Measurements from ENCODE around the gene CILP.

The CILP gene

DNA sequence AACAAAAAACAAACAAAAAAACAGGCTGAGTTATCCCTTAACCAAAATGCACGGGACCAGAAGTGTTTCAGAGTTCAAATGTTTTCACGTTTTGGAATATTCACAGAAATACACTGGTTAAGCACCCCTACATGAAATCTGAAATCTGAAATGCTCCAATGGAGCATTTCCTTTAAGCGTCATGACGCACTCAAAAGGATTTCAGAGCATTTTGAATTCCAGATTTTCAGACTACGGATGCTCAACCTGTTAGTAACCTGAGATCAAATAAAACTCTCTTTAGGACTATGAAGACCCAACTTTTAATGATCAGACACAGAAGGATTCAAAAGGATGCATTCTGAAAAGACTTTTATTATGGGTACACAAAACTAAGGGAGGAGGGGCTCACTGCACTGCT, 35.8 kb downstream of the CILP start:
- TF ChIP-seq GABPA (IDR thresholded peaks at IDR 0.05; ENCODE audit: low read depth) (no peak), CTCF (IDR thresholded peaks at IDR 0.05; ENCODE audit: insufficient read depth, low read length) (no peak), SPI1 (IDR thresholded peaks at IDR 0.05; ENCODE audit: borderline replicate concordance, low read depth) (no peak), POLR2AphosphoS5 (IDR thresholded peaks at IDR 0.05; ENCODE audit: low read depth) (no peak)
- TF ChIP-seq, protein P1, sequence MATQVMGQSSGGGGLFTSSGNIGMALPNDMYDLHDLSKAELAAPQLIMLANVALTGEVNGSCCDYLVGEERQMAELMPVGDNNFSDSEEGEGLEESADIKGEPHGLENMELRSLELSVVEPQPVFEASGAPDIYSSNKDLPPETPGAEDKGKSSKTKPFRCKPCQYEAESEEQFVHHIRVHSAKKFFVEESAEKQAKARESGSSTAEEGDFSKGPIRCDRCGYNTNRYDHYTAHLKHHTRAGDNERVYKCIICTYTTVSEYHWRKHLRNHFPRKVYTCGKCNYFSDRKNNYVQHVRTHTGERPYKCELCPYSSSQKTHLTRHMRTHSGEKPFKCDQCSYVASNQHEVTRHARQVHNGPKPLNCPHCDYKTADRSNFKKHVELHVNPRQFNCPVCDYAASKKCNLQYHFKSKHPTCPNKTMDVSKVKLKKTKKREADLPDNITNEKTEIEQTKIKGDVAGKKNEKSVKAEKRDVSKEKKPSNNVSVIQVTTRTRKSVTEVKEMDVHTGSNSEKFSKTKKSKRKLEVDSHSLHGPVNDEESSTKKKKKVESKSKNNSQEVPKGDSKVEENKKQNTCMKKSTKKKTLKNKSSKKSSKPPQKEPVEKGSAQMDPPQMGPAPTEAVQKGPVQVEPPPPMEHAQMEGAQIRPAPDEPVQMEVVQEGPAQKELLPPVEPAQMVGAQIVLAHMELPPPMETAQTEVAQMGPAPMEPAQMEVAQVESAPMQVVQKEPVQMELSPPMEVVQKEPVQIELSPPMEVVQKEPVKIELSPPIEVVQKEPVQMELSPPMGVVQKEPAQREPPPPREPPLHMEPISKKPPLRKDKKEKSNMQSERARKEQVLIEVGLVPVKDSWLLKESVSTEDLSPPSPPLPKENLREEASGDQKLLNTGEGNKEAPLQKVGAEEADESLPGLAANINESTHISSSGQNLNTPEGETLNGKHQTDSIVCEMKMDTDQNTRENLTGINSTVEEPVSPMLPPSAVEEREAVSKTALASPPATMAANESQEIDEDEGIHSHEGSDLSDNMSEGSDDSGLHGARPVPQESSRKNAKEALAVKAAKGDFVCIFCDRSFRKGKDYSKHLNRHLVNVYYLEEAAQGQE (IDR thresholded peaks at IDR 0.05; ENCODE audit: insufficient replicate concordance, low read depth), result no peak
- H3K27me3 ChIP-seq (ENCODE audit: insufficient read depth, poor library complexity, severe bottlenecking), result no peaks in the 10 kb centered on the region
- H3K27ac ChIP-seq (replicated peaks), result no peak overlapping the region
- DNase-seq (ENCODE audit: low read depth in 1 of 2, low spot score in 1 of 2), result no peak
- no peak overlapping the region for H3K4me3 ChIP-seq (replicated peaks; ENCODE audit: insufficient read depth, low read length)

DNA sequence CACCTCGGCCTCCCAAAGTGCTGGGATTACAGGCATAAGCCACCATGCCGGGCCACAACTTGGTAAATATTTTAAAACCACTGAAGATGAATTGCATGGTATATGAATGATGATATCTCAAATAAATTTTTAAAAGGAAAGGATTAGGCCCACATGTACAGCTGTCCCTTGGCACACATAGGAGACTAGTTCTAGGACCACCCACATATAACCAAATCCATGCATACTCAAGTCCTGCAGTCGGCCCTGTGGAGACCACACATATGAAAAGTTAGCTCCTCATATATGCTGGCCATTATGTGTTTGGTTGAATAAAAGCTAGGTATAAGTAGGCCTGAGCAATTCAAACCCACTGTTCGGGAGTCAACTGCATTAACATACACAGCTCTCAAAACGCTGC, 36.8 kb downstream of the CILP start:
- Histone ChIP-seq H3K27ac (replicated peaks) (no peak overlapping the region), H3K4me3 (replicated peaks; ENCODE audit: insufficient read depth, low read length) (no peak overlapping the region), H3K27me3 (ENCODE audit: insufficient read depth, poor library complexity, severe bottlenecking) (no peaks in the 10 kb centered on the region)
- TF ChIP-seq POLR2AphosphoS5 (IDR thresholded peaks at IDR 0.05; ENCODE audit: low read depth) (no peak), GABPA (IDR thresholded peaks at IDR 0.05; ENCODE audit: low read depth) (no peak), SPI1 (IDR thresholded peaks at IDR 0.05; ENCODE audit: borderline replicate concordance, low read depth) (no peak), CTCF (IDR thresholded peaks at IDR 0.05; ENCODE audit: insufficient read depth, low read length) (no peak)
- TF ChIP-seq, protein P1 (IDR thresholded peaks at IDR 0.05; ENCODE audit: insufficient replicate concordance, low read depth), result no peak
- no peak for DNase-seq (ENCODE audit: low read depth in 1 of 2, low spot score in 1 of 2)

GRCh38 chr15:65172531-65172930, 38.7 kb downstream of the CILP start:
- no peak for DNase-seq (ENCODE audit: low read depth in 1 of 2, low spot score in 1 of 2)

More at GRCh38 chr15:65172531-65172930, 38.7 kb downstream of the CILP start:
- Histone ChIP-seq H3K27me3 (ENCODE audit: insufficient read depth, poor library complexity, severe bottlenecking) (no peaks in the 10 kb centered on the region), H3K27ac (replicated peaks) (no peak overlapping the region), H3K4me3 (replicated peaks; ENCODE audit: insufficient read depth, low read length) (no peak overlapping the region)
- TF ChIP-seq, protein P1 (IDR thresholded peaks at IDR 0.05; ENCODE audit: insufficient replicate concordance, low read depth), result no peak
- TF ChIP-seq POLR2AphosphoS5 (IDR thresholded peaks at IDR 0.05; ENCODE audit: low read depth) (no peak), SPI1 (IDR thresholded peaks at IDR 0.05; ENCODE audit: borderline replicate concordance, low read depth) (no peak), CTCF (IDR thresholded peaks at IDR 0.05; ENCODE audit: insufficient read depth, low read length) (no peak), GABPA (IDR thresholded peaks at IDR 0.05; ENCODE audit: low read depth) (no peak)
